ENCODE measurements around the gene MBOAT7. TPM values are rescaled to one million over a fixed set of nuclear protein-coding genes. Genes with fewer than 3 reads are reported as not detected.
A peak's percentile ranks its signal among the peaks of the same experiment; 100 is the strongest.
"Not testable (repeated sequence)": the region's sequence is repeated elsewhere in the genome, so short reads cannot be mapped to it uniquely, and the experiment has no call there.

MBOAT7 gene
- total RNA-seq, 1 experiment from 2014 or later = 32.1 TPM

DNA sequence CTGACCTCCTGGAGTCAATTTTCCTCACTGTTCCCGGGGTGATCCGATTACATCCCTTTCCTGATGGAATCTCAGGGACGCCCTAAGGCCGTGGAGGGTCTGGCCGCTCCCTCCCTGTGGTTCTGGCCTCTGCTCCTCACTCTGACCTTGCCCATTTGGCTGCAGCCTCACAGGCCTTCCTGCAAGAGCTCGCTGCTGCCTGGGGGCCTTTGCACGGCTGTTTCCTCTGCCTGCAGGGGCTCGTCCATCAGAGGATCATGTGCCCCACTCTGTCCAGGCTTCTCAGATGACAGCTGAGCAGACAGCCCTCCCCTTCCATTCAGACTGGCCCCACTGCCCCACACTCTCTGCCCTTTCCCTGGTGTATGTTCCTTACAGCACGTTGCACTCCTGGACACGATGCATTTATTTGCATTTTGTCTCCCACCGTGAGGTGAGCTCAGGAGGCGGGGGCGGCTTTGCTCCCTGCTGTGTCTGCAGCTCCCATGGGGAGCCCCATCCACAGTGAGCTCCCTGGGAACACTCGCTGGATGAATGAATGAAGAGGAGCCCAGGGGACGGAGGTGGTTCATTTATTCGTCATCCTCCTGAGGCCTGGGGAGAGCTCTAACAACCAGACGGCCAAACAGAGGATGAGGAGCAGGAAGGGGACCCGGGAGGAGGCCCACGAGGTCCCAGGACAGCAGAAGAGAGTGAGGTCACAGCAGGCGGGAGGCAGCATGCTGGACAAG, 28.3 kb upstream of the MBOAT7 start:
- DNase-seq = peak; percentile 75 to 80
- peak overlapping the region; percentile 39; the same call in 1 of the 2 replicates for H3K27ac ChIP-seq
- not testable (repeated sequence) for H3K27me3 ChIP-seq; H3K4me1 ChIP-seq; H3K4me3 ChIP-seq; H3K36me3 ChIP-seq; H3K9me3 ChIP-seq (replicated peaks)

GRCh38 chr19:54216869-54217268, 27.5 kb upstream of the MBOAT7 start:
- H3K9me3 ChIP-seq (replicated peaks) = no peaks in the 10 kb centered on the region
- no peak overlapping the region for H3K27ac ChIP-seq
- H3K36me3 ChIP-seq = no peaks in the 10 kb centered on the region
- H3K4me3 ChIP-seq = no peak overlapping the region
- peaks cover 7% of the 10 kb centered on the region; the same call in 1 of the 2 replicates for H3K4me1 ChIP-seq
- H3K27me3 ChIP-seq = no peaks in the 10 kb centered on the region
- DNase-seq = no peak

DNA sequence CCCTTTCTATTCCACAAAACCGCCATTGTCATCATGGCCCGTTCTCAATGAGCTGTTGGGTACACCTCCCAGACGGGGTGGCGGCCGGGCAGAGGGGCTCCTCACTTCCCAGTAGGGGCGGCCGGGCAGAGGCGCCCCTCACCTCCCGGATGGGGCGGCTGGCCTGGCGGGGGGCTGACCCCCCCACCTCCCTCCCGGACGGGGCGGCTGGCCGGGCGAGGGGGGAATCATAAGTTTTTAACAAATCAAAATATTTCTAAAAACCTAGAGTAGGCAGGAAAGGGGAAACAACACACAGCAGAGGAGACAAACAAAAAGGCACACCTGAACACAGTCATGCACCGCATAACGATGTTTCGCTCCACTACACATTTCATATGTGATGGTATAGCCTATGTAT, 25.4 kb upstream of the MBOAT7 start:
- not testable (repeated sequence) for H3K4me3 ChIP-seq; H3K9me3 ChIP-seq (replicated peaks); H3K27me3 ChIP-seq; H3K36me3 ChIP-seq; DNase-seq; H3K27ac ChIP-seq
- H3K4me1 ChIP-seq = peaks cover 15% of the 10 kb centered on the region

DNA sequence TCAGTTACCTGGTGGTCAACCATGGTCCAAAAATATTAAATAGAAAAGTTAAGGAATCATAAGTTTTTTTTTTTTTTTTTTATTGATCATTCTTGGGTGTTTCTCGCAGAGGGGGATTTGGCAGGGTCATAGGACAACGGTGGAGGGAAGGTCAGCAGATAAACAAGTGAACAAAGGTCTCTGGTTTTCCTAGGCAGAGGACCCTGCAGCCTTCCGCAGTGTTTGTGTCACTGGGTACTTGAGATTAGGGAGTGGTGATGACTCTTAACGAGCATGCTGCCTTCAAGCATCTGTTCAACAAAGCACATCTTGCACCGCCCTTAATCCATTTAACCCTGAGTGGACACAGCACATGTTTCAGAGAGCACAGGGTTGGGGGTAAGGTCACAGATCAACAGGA, 24.8 kb upstream of the MBOAT7 start:
- not testable (repeated sequence) for H3K9me3 ChIP-seq (replicated peaks); DNase-seq; H3K27ac ChIP-seq; H3K27me3 ChIP-seq; H3K36me3 ChIP-seq; H3K4me3 ChIP-seq
- peaks cover 20% of the 10 kb centered on the region for H3K4me1 ChIP-seq

DNA sequence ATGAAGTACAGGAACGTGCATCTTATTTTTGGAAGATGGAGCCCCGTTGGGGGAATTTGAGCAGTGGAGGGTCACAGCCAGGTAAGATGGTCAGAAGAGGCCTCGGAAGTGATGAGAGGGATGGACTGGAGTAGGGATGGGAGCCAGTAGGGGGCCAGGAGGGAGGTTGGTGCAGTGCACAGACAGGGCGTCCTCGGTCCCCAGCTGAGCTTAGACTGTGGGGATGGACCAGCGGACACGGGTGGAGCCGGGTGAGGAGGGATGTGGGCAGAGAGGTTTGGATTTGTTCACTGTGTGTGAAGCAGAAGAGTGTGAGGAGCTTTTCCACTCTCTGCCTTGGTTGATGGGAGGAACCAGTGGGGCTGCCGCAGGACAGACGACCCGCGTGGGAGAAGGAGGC, 21.9 kb upstream of the MBOAT7 start:
- Histone ChIP-seq H3K4me3 (no peak overlapping the region), H3K36me3 (peaks cover 21% of the 10 kb centered on the region), H3K4me1 (peaks cover 43% of the 10 kb centered on the region), H3K27ac (no peak overlapping the region), H3K27me3 (no peaks in the 10 kb centered on the region), H3K9me3 (replicated peaks) (no peaks in the 10 kb centered on the region)
- no peak for DNase-seq

DNA sequence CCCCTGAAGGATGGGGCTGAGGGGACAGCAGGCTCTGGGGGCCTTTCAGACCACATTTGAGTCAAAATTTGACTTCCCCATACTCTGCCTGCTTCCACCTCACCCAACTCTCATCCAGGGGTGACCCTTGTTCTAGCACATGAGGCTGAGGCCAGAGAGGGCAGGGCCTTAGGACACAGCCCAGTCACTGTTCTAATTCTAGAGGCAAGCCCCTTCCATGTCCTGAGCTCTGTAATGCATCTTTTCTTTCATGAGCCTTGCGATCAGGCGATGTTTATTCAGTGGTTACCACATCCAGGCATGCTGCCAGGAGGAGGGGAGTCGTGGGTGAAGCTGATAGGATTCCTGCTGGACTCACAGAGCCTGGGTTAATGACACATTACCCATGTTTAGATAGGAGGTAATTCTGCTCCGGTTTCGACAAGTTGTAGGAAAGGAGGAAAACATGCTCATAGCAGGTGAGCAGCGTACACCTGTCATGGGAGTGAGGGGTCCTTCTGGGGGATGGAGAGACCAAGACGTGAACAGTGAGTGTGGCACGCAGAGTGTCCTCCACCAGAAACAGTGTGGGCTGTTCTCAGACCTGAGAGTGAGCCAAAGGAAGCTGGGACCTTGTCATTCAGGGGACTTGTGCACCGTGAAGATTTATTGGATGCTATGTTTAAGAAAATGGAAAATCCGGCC, 20.6 kb upstream of the MBOAT7 start:
- H3K27ac ChIP-seq = peak overlapping the region; percentile 54
- peak; percentile 95 to 98 for DNase-seq
- peaks cover 56% of the 10 kb centered on the region for H3K4me1 ChIP-seq
- H3K9me3 ChIP-seq (replicated peaks) = no peaks in the 10 kb centered on the region
- H3K4me3 ChIP-seq = no peak overlapping the region
- peaks cover 34% of the 10 kb centered on the region for H3K36me3 ChIP-seq
- no peaks in the 10 kb centered on the region for H3K27me3 ChIP-seq

DNA sequence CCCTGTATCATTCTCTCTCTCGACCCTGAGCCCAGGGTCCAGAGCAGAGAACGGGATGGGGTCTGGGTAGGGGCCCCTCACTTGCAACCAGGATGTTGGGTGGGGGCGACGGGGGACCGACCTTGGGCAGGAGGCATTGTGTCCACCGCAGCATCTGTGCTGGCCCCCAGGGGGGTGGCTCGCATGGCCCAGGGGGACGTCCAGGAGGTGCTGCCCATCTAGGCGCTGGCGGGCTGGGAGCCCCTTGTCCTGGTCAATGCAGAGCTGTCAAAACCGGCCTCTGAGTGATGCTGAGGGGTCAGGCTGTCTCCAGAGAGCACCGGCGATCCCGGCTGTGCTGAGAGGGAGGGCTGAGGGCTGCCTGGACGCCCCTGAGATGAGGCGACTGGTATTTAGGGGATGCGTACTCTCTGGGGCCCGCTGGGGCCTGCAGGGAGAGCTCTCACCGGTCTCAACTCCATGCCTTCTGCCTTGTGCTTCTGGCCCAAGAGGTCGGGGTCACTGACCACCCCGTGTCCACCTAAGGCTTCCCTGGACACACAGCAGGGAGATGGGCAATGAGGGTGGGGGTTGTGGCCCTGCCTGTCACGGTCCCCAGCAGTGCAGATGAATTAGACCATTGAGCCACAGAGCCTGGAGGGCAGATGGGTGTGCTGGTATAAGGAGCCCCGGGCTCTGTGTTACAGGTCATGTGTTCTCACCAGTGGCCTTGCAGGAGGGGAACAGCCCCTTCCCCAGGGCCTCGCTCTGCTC, 19.9 kb upstream of the MBOAT7 start:
- H3K4me3 ChIP-seq = no peak overlapping the region
- H3K9me3 ChIP-seq (replicated peaks) = no peaks in the 10 kb centered on the region
- peak; percentile 53 to 61 for DNase-seq
- peaks cover 41% of the 10 kb centered on the region for H3K36me3 ChIP-seq
- H3K27ac ChIP-seq = peak overlapping the region; percentile 54
- peaks cover 61% of the 10 kb centered on the region for H3K4me1 ChIP-seq
- H3K27me3 ChIP-seq = no peaks in the 10 kb centered on the region

GRCh38 chr19:54208784-54209057, 19.3 kb upstream of the MBOAT7 start:
- H3K36me3 ChIP-seq = peaks cover 46% of the 10 kb centered on the region
- H3K9me3 ChIP-seq (replicated peaks) = no peaks in the 10 kb centered on the region
- H3K4me3 ChIP-seq = no peak overlapping the region
- H3K27ac ChIP-seq = peak overlapping the region; percentile 54
- DNase-seq = peak; percentile 63 to 81
- no peaks in the 10 kb centered on the region for H3K27me3 ChIP-seq
- peaks cover 65% of the 10 kb centered on the region for H3K4me1 ChIP-seq

- peaks cover 51% of the 10 kb centered on the region for H3K36me3 ChIP-seq
- no peak overlapping the region for H3K4me3 ChIP-seq
- no peaks in the 10 kb centered on the region for H3K9me3 ChIP-seq (replicated peaks)
- 0 out of 2 replicates have a peak overlapping the region, but pooled peaks have one; percentile 54 for H3K27ac ChIP-seq
- no peaks in the 10 kb centered on the region for H3K27me3 ChIP-seq
- H3K4me1 ChIP-seq = peaks cover 67% of the 10 kb centered on the region
- DNase-seq = no peak
These were observed 18.8 kb upstream of the MBOAT7 start for GRCh38 chr19:54207983-54208783.

DNA sequence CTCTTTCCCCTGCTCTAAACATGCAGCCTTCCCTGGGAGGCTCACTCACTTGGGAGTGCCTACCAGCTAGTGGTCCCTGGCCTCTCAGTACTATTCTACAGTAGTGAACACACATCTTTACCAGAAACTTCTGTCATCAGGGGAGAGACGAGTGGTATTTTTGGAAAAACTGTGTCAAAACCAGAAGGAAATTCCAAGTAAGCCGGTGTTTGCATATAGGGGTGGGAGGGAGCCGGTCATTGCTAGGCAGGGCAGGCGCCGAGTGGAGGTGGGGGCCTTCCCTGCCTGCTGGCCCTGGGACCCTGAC, 18.2 kb upstream of the MBOAT7 start:
- no peak overlapping the region for H3K27ac ChIP-seq
- no peaks in the 10 kb centered on the region for H3K27me3 ChIP-seq
- no peak overlapping the region for H3K4me3 ChIP-seq
- peaks cover 57% of the 10 kb centered on the region for H3K36me3 ChIP-seq
- no peaks in the 10 kb centered on the region for H3K9me3 ChIP-seq (replicated peaks)
- H3K4me1 ChIP-seq = peaks cover 72% of the 10 kb centered on the region
- DNase-seq = no peak

GRCh38 chr19:54207193-54207592, 17.8 kb upstream of the MBOAT7 start:
- not testable (repeated sequence) for H3K4me3 ChIP-seq; H3K9me3 ChIP-seq (replicated peaks); DNase-seq; H3K27me3 ChIP-seq; H3K27ac ChIP-seq
- H3K4me1 ChIP-seq = peaks cover 77% of the 10 kb centered on the region
- peaks cover 61% of the 10 kb centered on the region for H3K36me3 ChIP-seq

DNA sequence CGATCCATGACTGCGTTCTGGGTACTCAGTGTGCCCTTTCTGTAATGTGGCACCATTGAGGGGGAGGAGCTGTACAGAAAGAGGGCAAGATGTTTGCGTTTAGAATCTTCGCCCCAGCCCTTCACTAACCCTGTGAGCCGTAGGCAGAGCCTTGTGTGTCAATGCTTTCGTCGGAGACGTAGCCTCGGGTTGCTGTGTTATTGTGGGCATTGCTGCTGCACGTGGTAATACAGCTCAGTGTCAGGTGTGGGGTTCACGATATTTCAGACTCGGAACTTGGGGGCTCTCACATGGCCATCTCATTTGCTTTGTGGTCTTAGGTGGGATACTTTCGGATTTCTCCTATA, 17.4 kb upstream of the MBOAT7 start:
- no peak for DNase-seq
- H3K4me3 ChIP-seq = no peak overlapping the region
- H3K9me3 ChIP-seq (replicated peaks) = no peaks in the 10 kb centered on the region
- peaks cover 80% of the 10 kb centered on the region for H3K4me1 ChIP-seq
- H3K36me3 ChIP-seq = peaks cover 65% of the 10 kb centered on the region
- H3K27ac ChIP-seq = no peak overlapping the region
- no peaks in the 10 kb centered on the region for H3K27me3 ChIP-seq

DNA sequence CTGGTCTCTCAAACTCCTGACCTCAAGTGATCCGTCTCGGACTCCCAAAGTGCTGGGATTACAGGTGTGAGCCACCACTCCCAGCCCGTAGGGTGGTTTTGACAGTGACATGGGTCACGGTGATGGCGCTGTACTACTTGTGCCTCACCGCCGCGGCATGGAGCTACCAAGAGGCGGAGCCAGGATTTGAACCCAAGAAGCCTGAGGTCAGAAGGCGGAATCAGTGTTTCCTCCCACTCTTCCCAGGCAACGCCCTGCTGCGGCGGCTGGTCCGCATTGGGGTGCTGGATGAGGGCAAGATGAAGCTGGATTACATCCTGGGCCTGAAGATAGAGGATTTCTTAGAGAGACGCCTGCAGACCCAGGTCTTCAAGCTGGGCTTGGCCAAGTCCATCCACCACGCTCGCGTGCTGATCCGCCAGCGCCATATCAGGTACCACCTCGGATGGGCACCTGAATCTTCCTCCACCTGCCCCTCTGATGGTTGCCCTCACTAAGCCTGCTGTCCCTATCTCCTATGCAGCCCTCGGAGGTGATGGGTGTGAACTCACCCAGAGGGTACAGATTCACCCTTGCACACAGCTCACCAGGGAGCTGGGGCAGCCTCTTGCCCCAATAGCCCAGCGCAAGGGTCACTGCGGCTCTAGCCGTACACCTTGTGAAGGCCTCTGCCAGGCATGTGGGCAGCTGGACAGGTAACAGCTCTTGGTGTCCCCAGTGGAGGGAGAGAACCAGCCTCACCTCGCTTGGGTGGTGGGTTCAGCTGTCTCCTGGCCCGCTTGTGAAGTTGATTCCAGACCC, 16.9 kb upstream of the MBOAT7 start:
- Histone ChIP-seq H3K27me3 (no peaks in the 10 kb centered on the region), H3K4me3 (no peak overlapping the region), H3K27ac (no peak overlapping the region), H3K4me1 (peaks cover 83% of the 10 kb centered on the region), H3K36me3 (peaks cover 71% of the 10 kb centered on the region), H3K9me3 (replicated peaks) (no peaks in the 10 kb centered on the region)
- no peak for DNase-seq

- peaks cover 74% of the 10 kb centered on the region for H3K36me3 ChIP-seq
- no peaks in the 10 kb centered on the region for H3K27me3 ChIP-seq
- H3K4me3 ChIP-seq = no peak overlapping the region
- no peak overlapping the region for H3K27ac ChIP-seq
- H3K4me1 ChIP-seq = peaks cover 75% of the 10 kb centered on the region
- DNase-seq = no peak
- H3K9me3 ChIP-seq (replicated peaks) = no peaks in the 10 kb centered on the region
These were observed 15.5 kb upstream of the MBOAT7 start for GRCh38 chr19:54204767-54205468.

Measured in SJCRH30 (cell line).